ENCODE measurements around the gene FGF3. TPM values are rescaled to one million over a fixed set of nuclear protein-coding genes. Genes with fewer than 3 reads are reported as not detected.

The FGF3 gene
- polyA plus RNA-seq, 3 donors from 2014 or later, result not detected

GRCh38 chr11:69813839-69814238 is 5.4 kb downstream of the FGF3 start:
- Mint-ChIP-seq H3K4me1 (no peaks in the 10 kb centered on the region), H3K36me3 (no peaks in the 10 kb centered on the region), H3K4me3 (no peak overlapping the region), H3K9me3 (no peaks in the 10 kb centered on the region), H3K27ac (no peak overlapping the region), H3K27me3 (ENCODE audit: low read depth in 3 of 3) (peaks cover 2 to 9% (median 6%) of the 10 kb centered on the region in 3 donors)
- no peak for DNase-seq

DNA sequence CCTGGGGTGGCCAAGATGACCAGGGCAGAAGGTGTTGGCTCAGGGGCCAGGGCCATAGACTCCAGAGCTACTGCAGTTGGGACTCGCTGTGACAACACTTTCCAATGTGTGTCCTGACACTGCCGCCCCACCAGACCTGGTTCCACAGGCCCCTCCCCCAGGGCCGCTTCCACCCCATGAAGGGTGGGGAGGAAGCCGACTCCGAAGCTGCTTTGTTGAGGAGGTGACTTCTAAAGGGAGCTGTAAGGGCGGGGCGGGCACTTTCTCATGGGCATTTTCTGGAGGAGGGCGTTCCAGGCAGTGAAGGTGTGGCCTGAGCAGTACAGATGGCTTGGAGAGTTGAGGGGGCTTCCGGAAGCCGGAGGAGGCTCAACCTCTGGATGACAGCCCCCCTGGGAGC is 6.3 kb downstream of the FGF3 start:
- H3K9me3 Mint-ChIP-seq, result no peaks in the 10 kb centered on the region
- DNase-seq, result no peak
- no peaks in the 10 kb centered on the region for H3K4me1 Mint-ChIP-seq
- H3K27me3 Mint-ChIP-seq (ENCODE audit: low read depth in 3 of 3), result peaks cover 6 to 11% (median 8%) of the 10 kb centered on the region in 3 donors
- no peak overlapping the region for H3K27ac Mint-ChIP-seq
- H3K4me3 Mint-ChIP-seq, result no peak overlapping the region
- no peaks in the 10 kb centered on the region for H3K36me3 Mint-ChIP-seq

DNA sequence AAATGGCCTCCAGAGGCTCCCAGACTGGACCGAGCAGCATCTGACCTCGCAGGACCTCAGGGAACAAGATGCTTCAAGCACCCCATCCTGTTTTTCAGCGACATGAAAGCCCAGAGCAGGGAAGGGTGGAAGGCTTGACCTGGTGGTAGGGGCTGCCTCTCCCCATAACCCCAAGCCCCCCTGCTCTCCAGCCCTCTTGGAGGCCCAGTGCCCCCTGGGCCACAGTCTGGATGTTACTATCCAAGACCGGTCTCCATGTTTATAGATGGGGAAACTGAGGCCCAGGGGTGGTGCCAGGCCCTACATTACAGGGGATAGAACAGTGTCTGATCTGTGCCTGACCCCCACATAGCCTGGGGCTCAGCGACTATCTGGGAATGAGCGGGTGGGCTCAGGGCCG is 7.0 kb downstream of the FGF3 start:
- Mint-ChIP-seq H3K36me3 (no peaks in the 10 kb centered on the region), H3K27me3 (ENCODE audit: low read depth in 3 of 3) (peaks cover 6 to 11% (median 11%) of the 10 kb centered on the region in 3 donors), H3K9me3 (no peaks in the 10 kb centered on the region), H3K27ac (no peak overlapping the region), H3K4me3 (no peak overlapping the region), H3K4me1 (no peaks in the 10 kb centered on the region)
- no peak for DNase-seq

GRCh38 chr11:69811431-69811830 is 7.8 kb downstream of the FGF3 start:
- Mint-ChIP-seq H3K27ac (no peak overlapping the region), H3K4me1 (no peaks in the 10 kb centered on the region), H3K9me3 (no peaks in the 10 kb centered on the region), H3K4me3 (no peak overlapping the region), H3K27me3 (ENCODE audit: low read depth in 3 of 3) (peaks cover 4 to 13% (median 11%) of the 10 kb centered on the region in 3 donors), H3K36me3 (no peaks in the 10 kb centered on the region)
- no peak for DNase-seq

GRCh38 chr11:69810289-69811118 is 8.7 kb downstream of the FGF3 start:
- DNase-seq, result no peak
- no peaks in the 10 kb centered on the region for H3K9me3 Mint-ChIP-seq
- H3K4me3 Mint-ChIP-seq, result no peak overlapping the region
- H3K27me3 Mint-ChIP-seq (ENCODE audit: low read depth in 3 of 3), result peaks cover 1 to 13% (median 9%) of the 10 kb centered on the region in 3 donors
- H3K36me3 Mint-ChIP-seq, result no peaks in the 10 kb centered on the region
- H3K4me1 Mint-ChIP-seq, result no peaks in the 10 kb centered on the region
- H3K27ac Mint-ChIP-seq, result no peak overlapping the region

DNA sequence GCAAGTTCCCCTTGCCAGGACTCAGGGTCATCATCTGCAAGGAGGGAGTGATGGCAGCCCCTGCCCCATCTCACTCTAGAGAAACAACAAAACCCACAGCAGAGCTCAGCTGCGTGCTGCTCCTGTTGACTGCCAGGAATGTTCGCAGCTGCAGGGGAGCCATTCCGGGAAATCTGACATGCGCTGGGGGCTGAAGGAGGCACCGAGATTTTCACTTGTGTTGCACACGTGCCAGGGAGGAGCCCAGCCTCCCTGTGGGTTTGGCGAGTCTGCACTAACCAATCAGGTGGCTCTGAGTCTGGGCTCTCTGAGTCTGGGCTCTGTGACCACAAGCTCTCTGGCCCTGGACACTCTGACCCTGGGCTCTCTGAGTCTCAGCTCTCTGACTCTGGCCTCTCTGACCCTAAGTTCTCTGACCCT is 10.5 kb downstream of the FGF3 start:
- Mint-ChIP-seq H3K4me1 (no peaks in the 10 kb centered on the region), H3K4me3 (no peak overlapping the region), H3K27me3 (ENCODE audit: low read depth in 3 of 3) (peaks cover 1 to 13% (median 9%) of the 10 kb centered on the region in 3 donors), H3K9me3 (no peaks in the 10 kb centered on the region), H3K36me3 (no peaks in the 10 kb centered on the region), H3K27ac (no peak overlapping the region)
- no peak for DNase-seq

GRCh38 chr11:69807106-69807815 is 12.0 kb downstream of the FGF3 start:
- Mint-ChIP-seq H3K36me3 (no peaks in the 10 kb centered on the region), H3K4me3 (no peak overlapping the region), H3K27me3 (ENCODE audit: low read depth in 3 of 3) (peaks cover 1 to 13% (median 7%) of the 10 kb centered on the region in 3 donors), H3K9me3 (no peaks in the 10 kb centered on the region), H3K27ac (no peak overlapping the region), H3K4me1 (no peaks in the 10 kb centered on the region)
- DNase-seq, result no peak

DNA sequence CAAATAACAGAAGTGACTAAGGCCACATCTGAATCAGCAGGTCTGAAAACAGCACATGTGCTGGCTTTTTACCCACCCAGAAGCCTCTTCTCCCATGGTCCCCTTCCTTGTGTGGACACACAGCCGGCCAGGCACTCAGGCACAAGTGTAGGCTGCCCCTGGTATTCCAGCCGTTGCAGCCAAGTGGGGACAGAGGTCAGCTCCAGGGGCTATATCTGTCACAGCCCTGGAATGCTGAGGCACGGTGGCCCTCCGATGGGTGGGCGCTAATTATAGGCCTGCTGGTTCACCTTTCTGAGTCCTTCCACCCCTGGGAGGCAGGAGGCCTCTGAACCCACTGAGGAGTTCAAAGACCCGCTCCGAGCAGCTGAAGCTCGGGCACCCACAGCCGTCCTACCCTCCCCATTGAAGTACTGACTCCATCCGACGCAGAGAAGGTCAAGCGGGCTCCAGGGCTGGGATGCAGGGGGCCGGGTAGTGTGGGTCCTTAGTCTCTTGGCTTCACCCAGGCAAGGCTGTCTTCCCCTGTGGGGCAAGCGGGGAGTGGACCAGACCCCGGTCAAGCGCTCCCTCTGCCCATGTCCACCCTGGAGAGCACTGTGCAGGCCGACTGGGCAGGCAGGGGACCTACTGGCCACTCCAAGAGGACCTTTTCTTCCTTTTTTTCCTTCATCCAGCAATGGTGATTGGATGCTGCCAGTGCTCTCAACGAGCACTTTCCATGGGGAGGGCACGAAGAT is 14.3 kb downstream of the FGF3 start:
- no peaks in the 10 kb centered on the region for H3K36me3 Mint-ChIP-seq
- H3K27me3 Mint-ChIP-seq (ENCODE audit: low read depth in 3 of 3), result peaks cover 3 to 15% (median 10%) of the 10 kb centered on the region in 3 donors
- no peak overlapping the region for H3K4me3 Mint-ChIP-seq
- no peak for DNase-seq
- no peaks in the 10 kb centered on the region for H3K4me1 Mint-ChIP-seq
- no peaks in the 10 kb centered on the region for H3K9me3 Mint-ChIP-seq
- no peak overlapping the region for H3K27ac Mint-ChIP-seq

GRCh38 chr11:69803604-69804218 is 15.5 kb downstream of the FGF3 start:
- no peak overlapping the region for H3K27ac Mint-ChIP-seq
- DNase-seq, result no peak
- no peak overlapping the region for H3K4me3 Mint-ChIP-seq
- H3K9me3 Mint-ChIP-seq, result no peaks in the 10 kb centered on the region
- no peaks in the 10 kb centered on the region for H3K4me1 Mint-ChIP-seq
- H3K27me3 Mint-ChIP-seq (ENCODE audit: low read depth in 3 of 3), result peaks cover 1 to 15% (median 6%) of the 10 kb centered on the region in 3 donors
- no peaks in the 10 kb centered on the region for H3K36me3 Mint-ChIP-seq

GRCh38 chr11:69803022-69803421 is 16.2 kb downstream of the FGF3 start:
- Mint-ChIP-seq H3K27ac (no peak overlapping the region), H3K27me3 (ENCODE audit: low read depth in 3 of 3) (peaks cover 1 to 10% (median 3%) of the 10 kb centered on the region in 3 donors), H3K4me1 (no peaks in the 10 kb centered on the region), H3K4me3 (no peak overlapping the region), H3K36me3 (no peaks in the 10 kb centered on the region), H3K9me3 (no peaks in the 10 kb centered on the region)
- no peak for DNase-seq

DNA sequence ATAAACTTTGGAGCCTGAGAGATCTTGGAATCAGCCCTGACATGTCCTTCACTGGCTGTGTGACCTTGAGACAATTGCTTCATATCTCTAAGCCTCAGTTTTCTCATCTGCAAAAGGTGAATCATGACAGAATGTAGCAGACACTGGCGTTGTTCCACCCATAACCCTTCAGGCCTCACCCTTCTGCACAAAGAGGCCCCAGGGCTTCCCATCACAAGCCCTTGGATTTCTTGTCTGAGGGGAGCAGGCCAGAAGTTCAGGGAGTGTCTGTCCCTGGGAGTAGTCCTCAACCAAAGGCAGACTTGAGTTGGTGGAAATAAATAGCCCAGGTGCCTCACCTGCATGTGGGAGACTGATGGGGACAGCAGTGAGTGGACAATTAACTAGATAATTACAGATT is 16.6 kb downstream of the FGF3 start:
- H3K4me3 Mint-ChIP-seq, result no peak overlapping the region
- H3K9me3 Mint-ChIP-seq, result no peaks in the 10 kb centered on the region
- no peak overlapping the region for H3K27ac Mint-ChIP-seq
- DNase-seq, result no peak
- H3K4me1 Mint-ChIP-seq, result no peaks in the 10 kb centered on the region
- no peaks in the 10 kb centered on the region for H3K36me3 Mint-ChIP-seq
- H3K27me3 Mint-ChIP-seq (ENCODE audit: low read depth in 3 of 3), result peaks cover 1 to 9% (median 3%) of the 10 kb centered on the region in 3 donors

DNA sequence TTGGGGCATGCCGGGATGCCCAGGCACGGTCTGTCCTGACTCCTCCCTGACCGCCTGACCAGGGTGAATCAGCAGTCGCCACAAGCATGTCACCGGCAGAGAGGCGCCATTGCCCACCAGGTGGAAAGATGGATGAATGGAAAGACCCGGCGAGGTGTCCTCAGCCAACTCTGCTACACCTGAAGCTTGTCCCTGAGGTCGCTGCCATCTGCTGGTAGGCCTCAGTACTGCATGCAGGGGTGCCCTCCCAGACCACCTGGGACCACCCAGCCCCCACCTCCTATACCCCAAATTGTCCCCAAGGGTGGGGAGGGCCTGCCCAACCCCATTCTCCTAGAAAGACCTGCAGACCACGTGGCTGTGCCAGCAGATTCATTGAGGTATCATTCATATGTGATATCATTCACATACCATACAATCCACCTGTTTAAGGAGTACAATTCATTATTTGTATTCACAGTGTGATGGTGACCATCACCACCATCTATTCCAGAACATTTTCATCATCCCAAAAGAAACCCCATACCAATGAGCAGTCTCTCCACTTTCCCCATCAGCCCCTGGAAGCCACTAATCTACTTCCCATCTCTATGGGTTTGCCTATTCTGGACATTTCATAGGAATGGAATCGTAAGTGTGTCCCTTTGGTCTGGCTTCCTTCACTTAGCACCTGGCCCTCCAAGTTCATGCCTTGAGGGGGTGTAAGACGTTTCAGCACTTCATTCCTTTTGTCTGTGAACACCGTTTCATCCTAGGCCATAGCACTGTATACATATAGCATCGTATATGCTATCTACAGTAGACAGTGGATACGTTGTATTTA is 17.5 kb downstream of the FGF3 start:
- Mint-ChIP-seq H3K27me3 (ENCODE audit: low read depth in 3 of 3) (peaks cover 1 to 5% (median 3%) of the 10 kb centered on the region in 3 donors), H3K4me3 (no peak overlapping the region), H3K4me1 (no peaks in the 10 kb centered on the region), H3K27ac (no peak overlapping the region), H3K9me3 (no peaks in the 10 kb centered on the region), H3K36me3 (no peaks in the 10 kb centered on the region)
- no peak for DNase-seq

GRCh38 chr11:69800278-69800677 is 18.9 kb downstream of the FGF3 start:
- Mint-ChIP-seq H3K27ac (no peak overlapping the region), H3K27me3 (ENCODE audit: low read depth in 3 of 3) (peaks cover 1 to 7% (median 3%) of the 10 kb centered on the region in 3 donors), H3K9me3 (no peaks in the 10 kb centered on the region), H3K4me3 (no peak overlapping the region), H3K36me3 (no peaks in the 10 kb centered on the region), H3K4me1 (no peaks in the 10 kb centered on the region)
- no peak for DNase-seq
